Measurements from ENCODE around the gene SAMD4B. TPM values are rescaled to one million over a fixed set of nuclear protein-coding genes. Genes with fewer than 3 reads are reported as not detected.

Gene SAMD4B
- total and polyA plus RNA-seq, 9 of the 15 experiments (the other 6 are each of a cell fraction or from before 2014, with no cell fraction given), result 3.4 to 90.5 (median 38.0) TPM

DNA sequence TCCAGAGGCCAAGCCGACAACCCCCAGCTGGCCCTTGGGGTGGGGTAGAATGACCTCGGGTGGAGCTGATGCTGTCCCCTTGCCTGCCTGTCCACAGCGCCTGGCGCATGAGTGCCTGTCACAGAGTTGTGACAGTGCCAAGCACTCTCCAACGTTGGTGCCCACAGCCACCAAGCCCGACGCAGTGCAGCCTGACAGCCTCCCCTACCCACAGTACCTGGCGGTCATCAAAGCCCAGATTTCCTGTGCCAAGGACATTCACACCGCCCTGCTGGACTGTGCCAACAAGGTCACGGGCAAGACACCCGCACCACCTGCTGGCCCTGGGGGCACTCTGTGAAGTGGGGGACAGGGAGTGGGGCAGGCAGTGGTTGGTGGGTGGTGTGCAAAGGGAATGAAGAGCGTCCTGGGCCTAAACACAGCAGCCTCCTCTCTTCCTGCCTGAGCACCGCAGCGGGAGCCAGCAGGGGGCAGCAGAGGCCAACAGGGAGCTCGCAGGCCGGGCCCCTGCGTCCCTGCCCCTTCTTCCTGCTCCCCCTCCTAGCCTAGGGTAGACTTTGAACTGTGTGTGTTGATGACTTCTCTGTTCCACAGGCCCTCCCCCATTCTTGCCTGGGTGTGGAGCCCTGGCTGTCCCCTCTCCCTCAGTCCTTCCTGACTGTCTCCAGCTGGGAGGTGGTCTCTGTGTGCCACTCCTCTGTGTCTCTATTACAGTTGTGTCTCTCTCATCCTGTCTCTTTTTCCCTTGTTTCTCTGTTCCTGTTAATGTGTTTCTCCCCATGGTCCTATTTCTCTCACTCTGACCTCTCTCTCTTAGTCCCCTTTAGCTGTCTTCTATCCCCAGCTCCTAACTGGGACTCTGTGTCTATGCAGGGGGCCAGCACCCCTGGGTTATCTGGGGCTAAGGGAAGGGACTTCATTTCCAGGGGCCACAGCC is 55.4 kb downstream of the SAMD4B start (continued):
- TF ChIP-seq ZNF212 (CRISPR knock-in tag; IDR thresholded peaks at IDR 0.05) (no peak), CBX5 (IDR thresholded peaks at IDR 0.05; ENCODE audit: borderline replicate concordance, low read depth) (no peak; the same call in 1 of the 2 replicates), XRCC4 (IDR thresholded peaks at IDR 0.05; ENCODE audit: extremely low read depth, insufficient read depth, insufficient read length) (no peak), PRPF4 (IDR thresholded peaks at IDR 0.05; ENCODE audit: insufficient read depth, low read depth, low read length, poor library complexity, severe bottlenecking) (no peak), BCOR (IDR thresholded peaks at IDR 0.05) (peak; percentile 95), ESRRB (CRISPR knock-in tag; IDR thresholded peaks at IDR 0.05; ENCODE audit: borderline replicate concordance) (no peak), BRD9 (IDR thresholded peaks at IDR 0.05; ENCODE audit: low read depth, partially characterized antibody) (peak; percentile 92), ZNF589 (CRISPR knock-in tag; IDR thresholded peaks at IDR 0.05; ENCODE audit: low read depth) (no peak), POLR2A (conservative IDR thresholded peaks at IDR 0.05) (0 out of 2 replicates have a peak, but pooled peaks have one; percentile 26), TBP (optimal IDR thresholded peaks at IDR 0.05; ENCODE audit: low read depth, low read length) (peak; percentile 21), HNRNPUL1 (IDR thresholded peaks at IDR 0.05; ENCODE audit: low read length) (no peak), SMARCA5 (IDR thresholded peaks at IDR 0.05) (peak; percentile 83; the same call in 1 of the 2 replicates), ZBTB7A (IDR thresholded peaks at IDR 0.05; ENCODE audit: borderline replicate concordance, control insufficient read depth, low read depth, low read length) (peak; percentile 89; the same call in 1 of the 2 replicates), TAF9B (IDR thresholded peaks at IDR 0.05; ENCODE audit: partially characterized antibody) (no peak), GABPB1 (CRISPR knock-in tag; IDR thresholded peaks at IDR 0.05) (peak; percentile 66; the same call in 1 of the 2 replicates), ZNF239 (CRISPR knock-in tag; IDR thresholded peaks at IDR 0.05) (no peak), MAZ (CRISPR knock-in tag; conservative IDR thresholded peaks at IDR 0.05 in 1 of 2, IDR thresholded peaks at IDR 0.05 in 1 of 2) (peak; percentile 79 to 88), SIN3B (IDR thresholded peaks at IDR 0.05; ENCODE audit: low read depth) (no peak), BDP1 (IDR thresholded peaks at IDR 0.05; ENCODE audit: insufficient read depth, insufficient read length) (no peak), CREB1 (IDR thresholded peaks at IDR 0.05) (no peak), CREB1 (CRISPR knock-in tag; IDR thresholded peaks at IDR 0.05) (no peak; the same call in 1 of the 2 replicates), HNRNPL (IDR thresholded peaks at IDR 0.05; ENCODE audit: low read depth, low read length) (no peak), SMARCA4 (IDR thresholded peaks at IDR 0.05) (peak; percentile 54; the same call in 1 of the 2 replicates)
- TF ChIP-seq, protein P1, sequence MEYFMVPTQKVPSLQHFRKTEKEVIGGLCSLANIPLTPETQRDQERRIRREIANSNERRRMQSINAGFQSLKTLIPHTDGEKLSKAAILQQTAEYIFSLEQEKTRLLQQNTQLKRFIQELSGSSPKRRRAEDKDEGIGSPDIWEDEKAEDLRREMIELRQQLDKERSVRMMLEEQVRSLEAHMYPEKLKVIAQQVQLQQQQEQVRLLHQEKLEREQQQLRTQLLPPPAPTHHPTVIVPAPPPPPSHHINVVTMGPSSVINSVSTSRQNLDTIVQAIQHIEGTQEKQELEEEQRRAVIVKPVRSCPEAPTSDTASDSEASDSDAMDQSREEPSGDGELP (CRISPR knock-in tag; IDR thresholded peaks at IDR 0.05; ENCODE audit: borderline replicate concordance), result peak; percentile 45; the same call in 1 of the 2 replicates
- TF ChIP-seq, protein P2, sequence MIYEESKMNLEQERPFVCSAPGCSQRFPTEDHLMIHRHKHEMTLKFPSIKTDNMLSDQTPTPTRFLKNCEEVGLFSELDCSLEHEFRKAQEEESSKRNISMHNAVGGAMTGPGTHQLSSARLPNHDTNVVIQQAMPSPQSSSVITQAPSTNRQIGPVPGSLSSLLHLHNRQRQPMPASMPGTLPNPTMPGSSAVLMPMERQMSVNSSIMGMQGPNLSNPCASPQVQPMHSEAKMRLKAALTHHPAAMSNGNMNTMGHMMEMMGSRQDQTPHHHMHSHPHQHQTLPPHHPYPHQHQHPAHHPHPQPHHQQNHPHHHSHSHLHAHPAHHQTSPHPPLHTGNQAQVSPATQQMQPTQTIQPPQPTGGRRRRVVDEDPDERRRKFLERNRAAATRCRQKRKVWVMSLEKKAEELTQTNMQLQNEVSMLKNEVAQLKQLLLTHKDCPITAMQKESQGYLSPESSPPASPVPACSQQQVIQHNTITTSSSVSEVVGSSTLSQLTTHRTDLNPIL (CRISPR knock-in tag; IDR thresholded peaks at IDR 0.05), result no peak
- TF ChIP-seq, protein P3, sequence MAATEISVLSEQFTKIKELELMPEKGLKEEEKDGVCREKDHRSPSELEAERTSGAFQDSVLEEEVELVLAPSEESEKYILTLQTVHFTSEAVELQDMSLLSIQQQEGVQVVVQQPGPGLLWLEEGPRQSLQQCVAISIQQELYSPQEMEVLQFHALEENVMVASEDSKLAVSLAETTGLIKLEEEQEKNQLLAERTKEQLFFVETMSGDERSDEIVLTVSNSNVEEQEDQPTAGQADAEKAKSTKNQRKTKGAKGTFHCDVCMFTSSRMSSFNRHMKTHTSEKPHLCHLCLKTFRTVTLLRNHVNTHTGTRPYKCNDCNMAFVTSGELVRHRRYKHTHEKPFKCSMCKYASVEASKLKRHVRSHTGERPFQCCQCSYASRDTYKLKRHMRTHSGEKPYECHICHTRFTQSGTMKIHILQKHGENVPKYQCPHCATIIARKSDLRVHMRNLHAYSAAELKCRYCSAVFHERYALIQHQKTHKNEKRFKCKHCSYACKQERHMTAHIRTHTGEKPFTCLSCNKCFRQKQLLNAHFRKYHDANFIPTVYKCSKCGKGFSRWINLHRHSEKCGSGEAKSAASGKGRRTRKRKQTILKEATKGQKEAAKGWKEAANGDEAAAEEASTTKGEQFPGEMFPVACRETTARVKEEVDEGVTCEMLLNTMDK (IDR thresholded peaks at IDR 0.05; ENCODE audit: borderline replicate concordance, insufficient read depth, low read depth, low read length, poor library complexity, severe bottlenecking), result peak; percentile 66

Data from K562 (cell line).